ENCODE data around the gene TMEM132E. TPM values are rescaled to one million over a fixed set of nuclear protein-coding genes. Genes with fewer than 3 reads are reported as not detected.
A peak's percentile ranks its signal among the peaks of the same experiment; 100 is the strongest.

Gene TMEM132E
- total and polyA plus RNA-seq, 2 of the 4 experiments (the other 2 are of a cell fraction), result not detected

DNA sequence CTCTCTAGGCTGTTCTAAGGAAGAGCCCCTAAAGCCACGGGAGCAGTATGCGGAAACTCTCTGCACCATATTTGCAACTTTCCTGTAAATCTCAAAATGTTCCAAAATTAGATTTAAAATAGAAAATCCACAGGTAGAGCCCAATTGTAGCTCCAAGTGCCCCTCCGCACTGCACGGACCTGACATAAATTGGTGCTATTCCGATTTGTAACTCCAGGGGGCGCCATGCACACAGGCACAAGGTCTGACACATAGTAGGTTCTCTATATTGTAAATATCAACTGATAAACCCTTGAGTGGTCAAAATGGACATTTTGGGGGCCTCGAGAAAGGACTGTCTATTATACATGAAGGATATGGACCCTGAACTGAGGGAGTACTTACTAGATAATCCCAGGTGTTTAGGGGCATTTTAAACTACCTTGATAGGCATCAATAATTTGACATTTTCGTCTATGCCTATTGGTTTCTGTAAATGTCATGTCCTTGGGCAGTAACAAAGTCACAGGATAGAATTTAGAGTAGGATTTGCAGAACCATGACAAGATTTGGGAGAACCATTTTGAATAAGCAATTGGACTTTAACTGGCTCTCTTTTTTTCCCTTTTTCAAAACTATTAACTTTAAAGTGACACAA is 36.6 kb upstream of the TMEM132E start:
- intact Hi-C loops (cut with micrococcal nuclease) (loop anchor here (1.0 to 10.0 kb wide), 2 partner anchors 95 to 352 kb away; no protein-coding TSS in a partner anchor), dilution Hi-C loops (cut with HindIII; ENCODE audit: low sequenced_read_pairs, unreplicated experiment) (no loop called here), in situ Hi-C loops (cut with MboI; ENCODE audit: low sequenced_read_pairs) (loop anchor here (10.0 kb wide), 1 partner anchor 582 kb away; the partner anchor contains the start of gene FNDC8)
- H3K36me3 ChIP-seq (ENCODE audit: control insufficient read depth, insufficient read depth, low read length), result no peaks in the 10 kb centered on the region
- no peak overlapping the region for H3K18ac ChIP-seq (ENCODE audit: low read depth, low read length)
- H4K8ac ChIP-seq (ENCODE audit: low read depth in 2 of 2, low read length in 2 of 2), result no peak overlapping the region
- peaks cover 1% of the 10 kb centered on the region; the same call in 1 of the 2 replicates for H3K27me3 ChIP-seq (ENCODE audit: control insufficient read depth, insufficient read depth, low read length)
- no peak overlapping the region for H3K4me2 ChIP-seq (ENCODE audit: low read depth, low read length)
- H3K56ac ChIP-seq (ENCODE audit: extremely low read depth, insufficient read depth, low read length), result no peak overlapping the region
- H4K5ac ChIP-seq (ENCODE audit: low read depth, low read length), result no peak overlapping the region
- H3K27ac ChIP-seq (ENCODE audit: insufficient read depth, low read length), result no peak overlapping the region
- peak; percentile 69 for TF ChIP-seq RAD21 (IDR thresholded peaks at IDR 0.05; ENCODE audit: low read length)
- peak; percentile 63 for TF ChIP-seq SMC3 (IDR thresholded peaks at IDR 0.05; ENCODE audit: low read depth, low read length)
- no peak for TF ChIP-seq CEBPB (IDR thresholded peaks at IDR 0.05; ENCODE audit: low read depth, low read length)
- no peak for TF ChIP-seq MAFK (IDR thresholded peaks at IDR 0.05; ENCODE audit: low read depth, low read length)
- TF ChIP-seq, protein P1, sequence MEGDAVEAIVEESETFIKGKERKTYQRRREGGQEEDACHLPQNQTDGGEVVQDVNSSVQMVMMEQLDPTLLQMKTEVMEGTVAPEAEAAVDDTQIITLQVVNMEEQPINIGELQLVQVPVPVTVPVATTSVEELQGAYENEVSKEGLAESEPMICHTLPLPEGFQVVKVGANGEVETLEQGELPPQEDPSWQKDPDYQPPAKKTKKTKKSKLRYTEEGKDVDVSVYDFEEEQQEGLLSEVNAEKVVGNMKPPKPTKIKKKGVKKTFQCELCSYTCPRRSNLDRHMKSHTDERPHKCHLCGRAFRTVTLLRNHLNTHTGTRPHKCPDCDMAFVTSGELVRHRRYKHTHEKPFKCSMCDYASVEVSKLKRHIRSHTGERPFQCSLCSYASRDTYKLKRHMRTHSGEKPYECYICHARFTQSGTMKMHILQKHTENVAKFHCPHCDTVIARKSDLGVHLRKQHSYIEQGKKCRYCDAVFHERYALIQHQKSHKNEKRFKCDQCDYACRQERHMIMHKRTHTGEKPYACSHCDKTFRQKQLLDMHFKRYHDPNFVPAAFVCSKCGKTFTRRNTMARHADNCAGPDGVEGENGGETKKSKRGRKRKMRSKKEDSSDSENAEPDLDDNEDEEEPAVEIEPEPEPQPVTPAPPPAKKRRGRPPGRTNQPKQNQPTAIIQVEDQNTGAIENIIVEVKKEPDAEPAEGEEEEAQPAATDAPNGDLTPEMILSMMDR (conservative IDR thresholded peaks at IDR 0.05; ENCODE audit: low read depth, low read length), result peak; percentile 67
- H3K9ac ChIP-seq (ENCODE audit: low read depth, low read length), result no peak overlapping the region
- H4K20me1 ChIP-seq (ENCODE audit: insufficient read depth, low read length), result no peaks in the 10 kb centered on the region
- H3K9me3 ChIP-seq (ENCODE audit: control insufficient read depth, insufficient read depth, low read length), result no peaks in the 10 kb centered on the region
- no peak overlapping the region for H3K23ac ChIP-seq (ENCODE audit: low read depth, low read length)
- H4K91ac ChIP-seq (ENCODE audit: insufficient read depth, low read depth, low read length), result no peak overlapping the region
- no peak overlapping the region for H3K4me3 ChIP-seq (ENCODE audit: insufficient read depth, low read depth, low read length)
- no TSS peak for BruUV-seq (replicated peaks)
- POLR2A ChIA-PET (ENCODE audit: unreplicated experiment), result no interaction called here
- H2BK15ac ChIP-seq (ENCODE audit: low read depth, low read length), result no peak overlapping the region
- 20% methylated on average over 1 of the region's 8 CpGs; no CpG with 5 or more reads in 1 of the 2 experiments for WGBS, 2 experiments (ENCODE audit: extremely low coverage in 2 of 2, insufficient read length in 1 of 2)
- no peak overlapping the region for H2BK20ac ChIP-seq (ENCODE audit: low read depth, low read length)
- DNase-seq (no peak), ATAC-seq (ENCODE audit: low read depth) (peak; percentile 46; the same call in 1 of the 2 replicates)
- H3K14ac ChIP-seq (replicated peaks; ENCODE audit: low read depth, low read length), result no peak overlapping the region
- no peaks in the 10 kb centered on the region for H3K79me1 ChIP-seq (ENCODE audit: low read depth in 1 of 2, low read length in 2 of 2)
- no peak overlapping the region for H2BK5ac ChIP-seq (ENCODE audit: low read depth, low read length, poor library complexity, severe bottlenecking)
- H3K4ac ChIP-seq (ENCODE audit: low read depth, low read length), result no peak overlapping the region
- H2AK5ac ChIP-seq (ENCODE audit: low read depth, low read length), result no peak overlapping the region
- no peak overlapping the region for H2AK9ac ChIP-seq (replicated peaks; ENCODE audit: low read depth, low read length, poor library complexity)
- CTCF ChIA-PET, result interaction anchor here (0.5 to 1.0 kb wide), 11 partner anchors 9 to 1274 kb away, joined by 3 to 8 read pairs (median 3); no protein-coding TSS in a partner anchor
- no peaks in the 10 kb centered on the region for H3K4me1 ChIP-seq (ENCODE audit: control insufficient read depth, insufficient read depth, low read length)
- no peak overlapping the region for H2BK120ac ChIP-seq (ENCODE audit: low read depth, low read length)
- no peak overlapping the region for H2AFZ ChIP-seq (replicated peaks; ENCODE audit: low read length, poor library complexity)
- no peaks in the 10 kb centered on the region for H3K9me1 ChIP-seq (ENCODE audit: insufficient read depth, low read length)

All from IMR-90 (cell line).